DMS153 treated with DMSO at 0.1 percent for 48 hours (cell line): ENCODE data around the gene NBL1.
A peak's percentile ranks its signal among the peaks of the same experiment; 100 is the strongest.

ENCODE experiments used
- DNase-seq: peaks from one replicate; lab custom pipeline; 2025; ENCODE audit not compliant: unreplicated experiment; lab: John Stamatoyannopoulos, UW

Gene NBL1

DNA sequence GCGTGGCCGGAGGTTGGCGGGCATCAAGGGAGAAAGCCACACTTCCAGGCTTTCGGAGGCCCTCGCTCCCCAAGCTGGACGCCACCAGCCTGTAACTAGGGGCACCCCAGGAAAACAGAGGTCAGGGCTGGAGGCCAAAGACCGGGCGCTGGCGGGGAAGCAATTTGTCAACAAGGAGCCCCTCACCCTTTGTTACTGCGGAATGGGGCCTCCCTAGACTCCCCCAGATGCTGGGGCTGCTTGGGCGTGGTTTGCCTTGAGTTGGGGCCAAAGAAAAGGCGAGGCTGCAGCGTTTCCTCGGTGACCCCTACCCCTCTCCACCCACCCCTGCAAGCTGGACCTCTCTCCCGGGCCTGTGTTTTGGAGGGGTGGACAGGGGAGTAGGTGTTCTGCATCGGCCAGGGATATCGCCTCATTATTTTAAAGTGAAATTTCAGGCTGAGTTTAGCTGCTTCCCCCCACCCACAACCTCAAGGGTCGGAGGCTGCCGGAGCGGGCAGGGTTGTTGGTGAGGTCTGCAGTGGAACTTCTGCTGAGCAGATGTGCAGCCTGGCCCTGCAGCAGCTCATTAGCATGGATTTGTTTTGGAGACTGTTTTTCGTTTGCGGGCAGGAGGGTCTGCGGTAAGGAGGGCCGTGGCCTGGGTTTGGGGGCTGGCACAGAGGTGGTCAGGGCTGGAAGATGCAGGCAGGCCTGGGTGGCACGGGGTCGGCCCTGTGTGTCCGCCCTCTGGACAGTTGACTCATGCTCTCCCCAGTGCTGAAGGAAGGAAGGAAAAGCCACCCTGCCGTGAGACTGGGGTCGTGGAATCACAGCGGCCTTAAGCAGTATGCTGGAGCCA lies 1.5 kb downstream of the NBL1 start:
- no peak for DNase-seq

GRCh38 chr1:19646377-19647319 lies 2.5 kb downstream of the NBL1 start:
- DNase-seq: no peak

GRCh38 chr1:19647643-19648042 lies 3.5 kb downstream of the NBL1 start:
- no peak for DNase-seq

- DNase-seq: no peak
These were observed 4.1 kb downstream of the NBL1 start for GRCh38 chr1:19648239-19648638.

DNA sequence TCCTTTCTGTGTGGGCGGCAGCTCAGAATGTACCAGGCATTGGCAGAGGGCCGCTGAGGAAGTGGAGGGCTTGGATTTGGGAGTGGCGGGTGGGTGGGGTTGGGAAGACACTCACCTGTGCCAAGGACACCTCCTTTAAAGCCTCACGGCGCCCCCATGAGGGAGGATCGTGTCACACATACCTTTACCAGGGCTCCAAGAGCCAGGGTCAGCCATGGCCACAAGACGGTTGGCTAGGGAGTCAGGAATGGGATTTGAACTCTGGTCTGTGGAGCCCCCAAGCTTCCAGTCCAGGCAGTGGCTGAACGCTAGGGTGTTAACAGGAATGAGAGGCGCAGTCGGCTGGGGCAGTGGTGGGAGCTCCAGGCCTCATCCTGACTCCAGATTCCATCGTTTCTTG lies 4.6 kb downstream of the NBL1 start:
- no peak for DNase-seq

DNA sequence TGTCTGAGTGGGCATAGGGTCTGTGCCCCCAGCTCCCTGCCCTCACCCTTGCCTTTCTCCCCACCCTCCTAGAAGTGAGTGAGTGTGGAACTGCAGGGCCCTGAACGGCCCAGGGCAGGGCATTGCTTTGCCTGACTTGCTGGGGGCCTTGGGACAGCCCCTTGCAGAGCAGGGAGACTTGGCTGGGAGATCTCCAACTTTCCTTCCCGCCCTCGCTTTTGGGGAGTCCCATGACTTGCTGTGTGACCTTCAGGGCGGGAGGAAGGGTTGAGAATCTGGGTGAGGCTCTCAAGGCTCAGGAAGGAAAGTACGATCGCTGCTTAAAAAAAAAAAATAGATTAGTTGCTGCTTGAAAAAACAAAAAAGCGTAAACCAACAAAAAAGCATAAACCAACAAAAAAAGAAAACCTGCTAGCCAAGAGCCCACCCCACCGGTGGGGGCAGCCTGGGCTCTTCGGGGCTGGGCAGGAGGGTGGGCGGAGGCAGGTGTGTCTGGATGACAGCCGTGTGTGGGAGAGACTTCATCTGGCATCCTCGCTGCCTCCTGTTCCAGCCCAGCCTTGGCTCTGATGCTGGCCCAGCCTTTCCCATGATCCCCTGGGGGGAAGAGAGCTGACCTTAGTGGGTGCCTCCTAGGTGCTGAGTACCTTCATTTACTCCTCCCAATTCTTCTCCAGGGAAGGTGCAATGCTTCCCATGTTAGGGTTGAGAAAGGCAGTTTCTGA lies 6.5 kb downstream of the NBL1 start:
- DNase-seq: no peak

- DNase-seq: peak; percentile 24
These were observed 7.1 kb downstream of the NBL1 start for GRCh38 chr1:19651141-19651737.

DNA sequence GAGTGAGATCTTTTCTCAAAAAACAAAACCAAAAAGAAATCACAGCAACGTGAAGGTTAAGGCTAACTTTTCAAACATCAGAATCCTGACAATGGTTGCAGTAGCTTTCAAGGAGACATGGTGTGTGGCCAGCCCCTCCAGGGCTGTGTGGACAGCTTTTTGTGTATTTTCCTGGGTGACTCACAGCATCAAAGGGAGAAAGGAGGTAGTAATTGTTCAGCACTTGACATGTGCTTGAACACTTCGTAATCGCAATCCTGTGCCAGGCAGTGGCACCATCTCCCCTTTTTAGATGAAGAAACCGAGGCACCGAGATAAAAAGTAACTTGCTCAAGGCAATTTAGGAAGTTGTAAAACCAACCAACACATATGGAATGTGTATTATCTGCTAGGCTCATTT lies 10.3 kb downstream of the NBL1 start:
- no peak for DNase-seq

DNA sequence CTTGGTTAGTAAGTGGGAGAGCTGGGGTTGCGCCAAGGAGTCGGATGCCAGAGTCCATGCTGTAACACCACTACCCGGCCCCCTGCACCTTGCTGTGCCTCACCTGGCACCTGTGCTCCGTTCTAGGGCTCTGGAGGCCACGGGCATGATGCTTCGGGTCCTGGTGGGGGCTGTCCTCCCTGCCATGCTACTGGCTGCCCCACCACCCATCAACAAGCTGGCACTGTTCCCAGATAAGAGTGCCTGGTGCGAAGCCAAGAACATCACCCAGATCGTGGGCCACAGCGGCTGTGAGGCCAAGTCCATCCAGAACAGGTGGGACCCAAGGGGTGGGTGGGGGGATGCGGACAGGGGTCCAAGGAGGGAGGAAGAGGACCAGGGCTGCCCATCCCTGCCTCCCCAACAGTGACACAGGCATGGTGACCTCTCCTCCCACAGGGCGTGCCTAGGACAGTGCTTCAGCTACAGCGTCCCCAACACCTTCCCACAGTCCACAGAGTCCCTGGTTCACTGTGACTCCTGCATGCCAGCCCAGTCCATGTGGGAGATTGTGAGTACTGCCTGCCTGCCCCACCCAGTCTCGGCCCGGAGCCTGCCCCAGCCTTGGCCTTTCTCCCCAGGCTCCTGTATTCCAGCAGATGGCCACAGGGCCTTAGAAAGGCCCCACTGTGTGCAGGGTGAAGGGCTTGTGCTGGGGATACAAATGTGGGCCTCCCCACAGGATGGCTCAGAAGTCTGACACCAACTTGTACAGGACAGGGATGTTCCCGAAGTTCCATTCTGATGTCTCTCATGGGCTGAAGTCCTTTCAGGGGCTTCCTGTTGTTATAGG lies 11.0 kb downstream of the NBL1 start:
- peak; percentile 8 for DNase-seq

DNA sequence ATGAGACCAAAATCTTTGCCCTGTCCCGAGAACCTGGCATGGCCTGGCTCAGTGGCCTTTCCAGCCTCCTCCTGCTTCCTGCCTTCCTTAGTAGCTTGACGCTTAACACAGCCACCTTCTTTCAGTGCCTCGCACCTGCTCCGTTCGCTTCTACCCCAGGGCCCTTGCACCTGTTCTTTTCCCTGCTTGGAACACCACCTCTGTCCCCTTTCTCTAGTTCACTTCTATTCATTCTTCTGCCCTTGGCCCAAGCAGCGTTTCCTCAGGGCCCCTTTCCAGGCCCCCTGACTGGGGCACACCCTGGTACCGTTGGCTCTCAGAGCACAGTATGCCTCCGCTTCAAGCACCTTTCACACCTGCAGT lies 11.6 kb downstream of the NBL1 start:
- no peak for DNase-seq

GRCh38 chr1:19656134-19656779 lies 12.1 kb downstream of the NBL1 start:
- no peak for DNase-seq

DNA sequence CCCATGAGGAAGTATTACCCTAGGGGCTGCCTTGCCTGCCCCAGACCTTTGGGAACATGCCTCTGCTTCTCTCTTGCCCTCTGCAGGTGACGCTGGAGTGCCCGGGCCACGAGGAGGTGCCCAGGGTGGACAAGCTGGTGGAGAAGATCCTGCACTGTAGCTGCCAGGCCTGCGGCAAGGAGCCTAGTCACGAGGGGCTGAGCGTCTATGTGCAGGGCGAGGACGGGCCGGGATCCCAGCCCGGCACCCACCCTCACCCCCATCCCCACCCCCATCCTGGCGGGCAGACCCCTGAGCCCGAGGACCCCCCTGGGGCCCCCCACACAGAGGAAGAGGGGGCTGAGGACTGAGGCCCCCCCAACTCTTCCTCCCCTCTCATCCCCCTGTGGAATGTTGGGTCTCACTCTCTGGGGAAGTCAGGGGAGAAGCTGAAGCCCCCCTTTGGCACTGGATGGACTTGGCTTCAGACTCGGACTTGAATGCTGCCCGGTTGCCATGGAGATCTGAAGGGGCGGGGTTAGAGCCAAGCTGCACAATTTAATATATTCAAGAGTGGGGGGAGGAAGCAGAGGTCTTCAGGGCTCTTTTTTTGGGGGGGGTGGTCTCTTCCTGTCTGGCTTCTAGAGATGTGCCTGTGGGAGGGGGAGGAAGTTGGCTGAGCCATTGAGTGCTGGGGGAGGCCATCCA lies 12.8 kb downstream of the NBL1 start:
- DNase-seq: no peak

GRCh38 chr1:19657511-19657910 lies 13.4 kb downstream of the NBL1 start:
- no peak for DNase-seq

GRCh38 chr1:19658186-19658585 lies 14.1 kb downstream of the NBL1 start:
- no peak for DNase-seq

DNA sequence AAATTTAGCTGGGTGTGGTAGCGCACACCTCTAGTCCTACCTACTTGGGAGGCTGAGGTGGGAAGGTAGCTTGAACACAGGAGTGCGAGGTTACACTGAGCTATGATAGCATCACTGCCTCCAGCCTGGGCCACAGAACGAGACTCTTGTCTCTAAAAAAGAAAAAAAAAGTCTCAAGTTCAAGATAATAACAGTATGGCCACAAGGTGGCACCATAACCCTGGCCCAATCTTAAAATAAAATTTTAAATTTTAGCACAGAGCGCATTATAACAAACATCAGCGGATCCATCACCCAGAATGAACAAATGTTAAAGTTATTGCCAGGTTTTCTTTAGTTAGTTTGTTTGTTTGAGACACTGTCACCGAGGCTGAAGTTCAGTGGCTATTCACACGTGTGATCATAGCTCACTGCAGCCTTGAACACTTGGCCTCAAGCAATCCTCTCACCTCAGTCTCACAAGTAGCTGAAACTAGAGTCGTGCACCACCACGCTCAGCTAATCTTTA lies 17.7 kb downstream of the NBL1 start:
- DNase-seq: no peak

- no peak for DNase-seq
These were observed 18.2 kb downstream of the NBL1 start for GRCh38 chr1:19662313-19662712.

DNA sequence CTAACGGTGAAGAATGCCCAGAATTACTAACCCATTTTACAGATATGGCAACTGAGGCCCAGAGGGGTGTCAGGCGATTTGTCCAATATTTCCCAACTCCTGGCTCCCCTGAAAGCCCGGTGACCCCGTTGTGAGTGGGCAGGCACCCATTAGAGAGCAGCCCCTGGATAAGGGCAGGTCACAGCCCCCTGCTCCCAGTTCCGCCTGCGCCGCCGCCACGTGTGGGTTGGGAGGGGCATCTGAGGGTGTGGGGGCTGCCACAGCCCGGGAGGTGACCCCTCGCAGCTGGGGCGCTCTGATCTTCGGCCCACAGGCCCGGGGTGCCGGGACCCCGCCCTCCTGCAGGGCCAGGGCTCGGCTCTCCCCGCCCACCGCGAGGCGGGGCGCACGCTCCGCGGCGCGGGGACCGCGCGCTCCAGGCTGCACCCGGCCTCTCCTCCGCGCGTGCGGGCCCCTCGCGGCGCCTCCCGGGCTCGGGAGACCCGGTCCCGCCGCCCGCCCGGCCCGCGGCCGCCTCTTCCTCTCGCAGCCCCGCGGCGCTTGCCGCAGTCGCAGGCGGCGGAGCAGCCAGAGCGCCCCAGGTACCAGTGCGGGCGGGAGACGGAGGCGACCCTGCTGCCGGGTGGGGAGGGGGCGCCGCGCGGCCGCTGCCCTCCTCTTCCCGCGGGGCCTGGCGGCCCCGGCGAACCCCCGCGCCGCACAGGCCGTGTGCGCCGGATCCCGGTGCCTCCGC lies 20.5 kb downstream of the NBL1 start, which contains the start of gene HTR6:
Gene HTR6, plus strand, starts transcription at position 423 of the 733 bp plus-strand sequence. CDS start 879 bp downstream, outside the sequence.
- no peak for DNase-seq

GRCh38 chr1:19665186-19665495 lies 21.0 kb downstream of the NBL1 start:
- no peak for DNase-seq
